ENCODE measurements around the gene SBNO2. TPM values are rescaled to one million over a fixed set of nuclear protein-coding genes. Genes with fewer than 3 reads are reported as not detected.

SBNO2 gene
- total and polyA plus RNA-seq, 2 experiments from 2014 or later: 6.9 to 35.4 TPM

DNA sequence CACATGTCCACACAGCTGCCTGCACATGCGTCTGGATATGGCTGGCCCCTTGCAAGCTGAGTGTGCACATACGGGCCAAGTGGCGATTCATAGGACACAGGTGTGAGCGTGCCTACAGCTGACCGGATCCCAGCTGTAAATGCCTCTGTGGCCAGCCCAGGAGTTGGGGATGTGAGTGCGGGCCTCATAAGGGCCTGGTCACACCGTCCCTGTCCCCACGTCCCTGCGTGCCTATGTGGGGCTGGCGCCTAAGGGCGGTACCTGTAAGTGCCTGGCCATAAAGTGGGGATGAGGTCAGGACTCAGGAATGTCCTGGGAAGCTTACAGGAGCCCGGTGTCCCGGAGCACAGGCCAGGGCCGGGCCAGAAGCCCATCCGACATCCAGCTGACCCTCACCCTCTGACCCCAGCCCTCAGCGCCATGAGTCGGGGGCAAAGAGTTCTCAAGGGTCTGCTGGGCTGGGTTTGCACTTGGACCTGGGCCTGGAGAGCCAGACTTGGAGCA, 108.4 kb downstream of the SBNO2 start:
- TF ChIP-seq ZNF114 (CRISPR knock-in tag; IDR thresholded peaks at IDR 0.05): no peak
- TF ChIP-seq, protein P1, sequence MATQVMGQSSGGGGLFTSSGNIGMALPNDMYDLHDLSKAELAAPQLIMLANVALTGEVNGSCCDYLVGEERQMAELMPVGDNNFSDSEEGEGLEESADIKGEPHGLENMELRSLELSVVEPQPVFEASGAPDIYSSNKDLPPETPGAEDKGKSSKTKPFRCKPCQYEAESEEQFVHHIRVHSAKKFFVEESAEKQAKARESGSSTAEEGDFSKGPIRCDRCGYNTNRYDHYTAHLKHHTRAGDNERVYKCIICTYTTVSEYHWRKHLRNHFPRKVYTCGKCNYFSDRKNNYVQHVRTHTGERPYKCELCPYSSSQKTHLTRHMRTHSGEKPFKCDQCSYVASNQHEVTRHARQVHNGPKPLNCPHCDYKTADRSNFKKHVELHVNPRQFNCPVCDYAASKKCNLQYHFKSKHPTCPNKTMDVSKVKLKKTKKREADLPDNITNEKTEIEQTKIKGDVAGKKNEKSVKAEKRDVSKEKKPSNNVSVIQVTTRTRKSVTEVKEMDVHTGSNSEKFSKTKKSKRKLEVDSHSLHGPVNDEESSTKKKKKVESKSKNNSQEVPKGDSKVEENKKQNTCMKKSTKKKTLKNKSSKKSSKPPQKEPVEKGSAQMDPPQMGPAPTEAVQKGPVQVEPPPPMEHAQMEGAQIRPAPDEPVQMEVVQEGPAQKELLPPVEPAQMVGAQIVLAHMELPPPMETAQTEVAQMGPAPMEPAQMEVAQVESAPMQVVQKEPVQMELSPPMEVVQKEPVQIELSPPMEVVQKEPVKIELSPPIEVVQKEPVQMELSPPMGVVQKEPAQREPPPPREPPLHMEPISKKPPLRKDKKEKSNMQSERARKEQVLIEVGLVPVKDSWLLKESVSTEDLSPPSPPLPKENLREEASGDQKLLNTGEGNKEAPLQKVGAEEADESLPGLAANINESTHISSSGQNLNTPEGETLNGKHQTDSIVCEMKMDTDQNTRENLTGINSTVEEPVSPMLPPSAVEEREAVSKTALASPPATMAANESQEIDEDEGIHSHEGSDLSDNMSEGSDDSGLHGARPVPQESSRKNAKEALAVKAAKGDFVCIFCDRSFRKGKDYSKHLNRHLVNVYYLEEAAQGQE (IDR thresholded peaks at IDR 0.05; ENCODE audit: unreplicated experiment): no peak
- TF ChIP-seq CREB1 (CRISPR knock-in tag; IDR thresholded peaks at IDR 0.05; ENCODE audit: low read depth): no peak
- TF ChIP-seq EZH2 (IDR thresholded peaks at IDR 0.05; ENCODE audit: low read depth, unreplicated experiment): no peak
- TF ChIP-seq, protein P2, sequence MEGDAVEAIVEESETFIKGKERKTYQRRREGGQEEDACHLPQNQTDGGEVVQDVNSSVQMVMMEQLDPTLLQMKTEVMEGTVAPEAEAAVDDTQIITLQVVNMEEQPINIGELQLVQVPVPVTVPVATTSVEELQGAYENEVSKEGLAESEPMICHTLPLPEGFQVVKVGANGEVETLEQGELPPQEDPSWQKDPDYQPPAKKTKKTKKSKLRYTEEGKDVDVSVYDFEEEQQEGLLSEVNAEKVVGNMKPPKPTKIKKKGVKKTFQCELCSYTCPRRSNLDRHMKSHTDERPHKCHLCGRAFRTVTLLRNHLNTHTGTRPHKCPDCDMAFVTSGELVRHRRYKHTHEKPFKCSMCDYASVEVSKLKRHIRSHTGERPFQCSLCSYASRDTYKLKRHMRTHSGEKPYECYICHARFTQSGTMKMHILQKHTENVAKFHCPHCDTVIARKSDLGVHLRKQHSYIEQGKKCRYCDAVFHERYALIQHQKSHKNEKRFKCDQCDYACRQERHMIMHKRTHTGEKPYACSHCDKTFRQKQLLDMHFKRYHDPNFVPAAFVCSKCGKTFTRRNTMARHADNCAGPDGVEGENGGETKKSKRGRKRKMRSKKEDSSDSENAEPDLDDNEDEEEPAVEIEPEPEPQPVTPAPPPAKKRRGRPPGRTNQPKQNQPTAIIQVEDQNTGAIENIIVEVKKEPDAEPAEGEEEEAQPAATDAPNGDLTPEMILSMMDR (conservative IDR thresholded peaks at IDR 0.05; ENCODE audit: low read depth in 2 of 2): no peak
- TF ChIP-seq NANOG (IDR thresholded peaks at IDR 0.05; ENCODE audit: borderline replicate concordance): no peak
- no peak for TF ChIP-seq STAT1 (IDR thresholded peaks at IDR 0.05; ENCODE audit: unreplicated experiment)
- TF ChIP-seq, protein P3, sequence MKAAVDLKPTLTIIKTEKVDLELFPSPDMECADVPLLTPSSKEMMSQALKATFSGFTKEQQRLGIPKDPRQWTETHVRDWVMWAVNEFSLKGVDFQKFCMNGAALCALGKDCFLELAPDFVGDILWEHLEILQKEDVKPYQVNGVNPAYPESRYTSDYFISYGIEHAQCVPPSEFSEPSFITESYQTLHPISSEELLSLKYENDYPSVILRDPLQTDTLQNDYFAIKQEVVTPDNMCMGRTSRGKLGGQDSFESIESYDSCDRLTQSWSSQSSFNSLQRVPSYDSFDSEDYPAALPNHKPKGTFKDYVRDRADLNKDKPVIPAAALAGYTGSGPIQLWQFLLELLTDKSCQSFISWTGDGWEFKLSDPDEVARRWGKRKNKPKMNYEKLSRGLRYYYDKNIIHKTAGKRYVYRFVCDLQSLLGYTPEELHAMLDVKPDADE (IDR thresholded peaks at IDR 0.05): no peak
- no peak for TF ChIP-seq ZNF331 (CRISPR knock-in tag; IDR thresholded peaks at IDR 0.05; ENCODE audit: low read depth)
- TF ChIP-seq JUNB (IDR thresholded peaks at IDR 0.05; ENCODE audit: unreplicated experiment): no peak
- no peak for TF ChIP-seq EZH2phosphoT487 (IDR thresholded peaks at IDR 0.05; ENCODE audit: unreplicated experiment)
- TF ChIP-seq, protein P4, sequence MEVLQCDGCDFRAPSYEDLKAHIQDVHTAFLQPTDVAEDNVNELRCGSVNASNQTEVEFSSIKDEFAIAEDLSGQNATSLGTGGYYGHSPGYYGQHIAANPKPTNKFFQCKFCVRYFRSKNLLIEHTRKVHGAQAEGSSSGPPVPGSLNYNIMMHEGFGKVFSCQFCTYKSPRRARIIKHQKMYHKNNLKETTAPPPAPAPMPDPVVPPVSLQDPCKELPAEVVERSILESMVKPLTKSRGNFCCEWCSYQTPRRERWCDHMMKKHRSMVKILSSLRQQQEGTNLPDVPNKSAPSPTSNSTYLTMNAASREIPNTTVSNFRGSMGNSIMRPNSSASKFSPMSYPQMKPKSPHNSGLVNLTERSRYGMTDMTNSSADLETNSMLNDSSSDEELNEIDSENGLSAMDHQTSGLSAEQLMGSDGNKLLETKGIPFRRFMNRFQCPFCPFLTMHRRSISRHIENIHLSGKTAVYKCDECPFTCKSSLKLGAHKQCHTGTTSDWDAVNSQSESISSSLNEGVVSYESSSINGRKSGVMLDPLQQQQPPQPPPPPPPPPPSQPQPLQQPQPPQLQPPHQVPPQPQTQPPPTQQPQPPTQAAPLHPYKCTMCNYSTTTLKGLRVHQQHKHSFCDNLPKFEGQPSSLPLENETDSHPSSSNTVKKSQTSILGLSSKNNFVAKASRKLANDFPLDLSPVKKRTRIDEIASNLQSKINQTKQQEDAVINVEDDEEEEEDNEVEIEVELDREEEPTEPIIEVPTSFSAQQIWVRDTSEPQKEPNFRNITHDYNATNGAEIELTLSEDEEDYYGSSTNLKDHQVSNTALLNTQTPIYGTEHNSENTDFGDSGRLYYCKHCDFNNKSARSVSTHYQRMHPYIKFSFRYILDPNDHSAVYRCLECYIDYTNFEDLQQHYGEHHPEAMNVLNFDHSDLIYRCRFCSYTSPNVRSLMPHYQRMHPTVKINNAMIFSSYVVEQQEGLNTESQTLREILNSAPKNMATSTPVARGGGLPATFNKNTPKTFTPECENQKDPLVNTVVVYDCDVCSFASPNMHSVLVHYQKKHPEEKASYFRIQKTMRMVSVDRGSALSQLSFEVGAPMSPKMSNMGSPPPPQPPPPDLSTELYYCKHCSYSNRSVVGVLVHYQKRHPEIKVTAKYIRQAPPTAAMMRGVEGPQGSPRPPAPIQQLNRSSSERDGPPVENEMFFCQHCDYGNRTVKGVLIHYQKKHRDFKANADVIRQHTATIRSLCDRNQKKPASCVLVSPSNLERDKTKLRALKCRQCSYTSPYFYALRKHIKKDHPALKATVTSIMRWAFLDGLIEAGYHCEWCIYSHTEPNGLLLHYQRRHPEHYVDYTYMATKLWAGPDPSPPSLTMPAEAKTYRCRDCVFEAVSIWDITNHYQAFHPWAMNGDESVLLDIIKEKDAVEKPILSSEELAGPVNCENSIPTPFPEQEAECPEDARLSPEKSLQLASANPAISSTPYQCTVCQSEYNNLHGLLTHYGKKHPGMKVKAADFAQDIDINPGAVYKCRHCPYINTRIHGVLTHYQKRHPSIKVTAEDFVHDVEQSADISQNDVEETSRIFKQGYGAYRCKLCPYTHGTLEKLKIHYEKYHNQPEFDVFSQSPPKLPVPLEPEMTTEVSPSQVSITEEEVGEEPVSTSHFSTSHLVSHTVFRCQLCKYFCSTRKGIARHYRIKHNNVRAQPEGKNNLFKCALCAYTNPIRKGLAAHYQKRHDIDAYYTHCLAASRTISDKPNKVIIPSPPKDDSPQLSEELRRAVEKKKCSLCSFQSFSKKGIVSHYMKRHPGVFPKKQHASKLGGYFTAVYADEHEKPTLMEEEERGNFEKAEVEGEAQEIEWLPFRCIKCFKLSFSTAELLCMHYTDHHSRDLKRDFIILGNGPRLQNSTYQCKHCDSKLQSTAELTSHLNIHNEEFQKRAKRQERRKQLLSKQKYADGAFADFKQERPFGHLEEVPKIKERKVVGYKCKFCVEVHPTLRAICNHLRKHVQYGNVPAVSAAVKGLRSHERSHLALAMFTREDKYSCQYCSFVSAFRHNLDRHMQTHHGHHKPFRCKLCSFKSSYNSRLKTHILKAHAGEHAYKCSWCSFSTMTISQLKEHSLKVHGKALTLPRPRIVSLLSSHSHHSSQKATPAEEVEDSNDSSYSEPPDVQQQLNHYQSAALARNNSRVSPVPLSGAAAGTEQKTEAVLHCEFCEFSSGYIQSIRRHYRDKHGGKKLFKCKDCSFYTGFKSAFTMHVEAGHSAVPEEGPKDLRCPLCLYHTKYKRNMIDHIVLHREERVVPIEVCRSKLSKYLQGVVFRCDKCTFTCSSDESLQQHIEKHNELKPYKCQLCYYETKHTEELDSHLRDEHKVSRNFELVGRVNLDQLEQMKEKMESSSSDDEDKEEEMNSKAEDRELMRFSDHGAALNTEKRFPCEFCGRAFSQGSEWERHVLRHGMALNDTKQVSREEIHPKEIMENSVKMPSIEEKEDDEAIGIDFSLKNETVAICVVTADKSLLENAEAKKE (CRISPR knock-in tag; IDR thresholded peaks at IDR 0.05): no peak
- Histone ChIP-seq H3K4me2 (peak overlapping the region; percentile 85), H3F3A (replicated peaks; ENCODE audit: low read depth) (peaks cover 18% of the 10 kb centered on the region), H3K27ac (ENCODE audit: low read depth) (no peak overlapping the region), H3K36me3 (ENCODE audit: insufficient read depth) (no peaks in the 10 kb centered on the region), H3K9me2 (ENCODE audit: insufficient read depth) (no peaks in the 10 kb centered on the region), H4K20me1 (replicated peaks; ENCODE audit: insufficient read depth) (no peaks in the 10 kb centered on the region), H3K4me1 (ENCODE audit: insufficient read depth) (peaks cover 8% of the 10 kb centered on the region; the same call in 1 of the 2 replicates), H3K27me3 (ENCODE audit: insufficient read depth) (peaks cover 14% of the 10 kb centered on the region), H3K4me3 (peak overlapping the region; percentile 60), H2AFZ (no peak overlapping the region), H3K79me2 (replicated peaks; ENCODE audit: insufficient read depth) (no peaks in the 10 kb centered on the region)
- peak; percentile 4 for ATAC-seq
- Mint-ChIP-seq H3K4me1 (peaks cover 21% of the 10 kb centered on the region), H3K27me3 (ENCODE audit: insufficient read depth, low read depth, poor library complexity) (peaks cover 24% of the 10 kb centered on the region), H3K36me3 (ENCODE audit: low read depth) (no peaks in the 10 kb centered on the region), H3K27ac (no peak overlapping the region), H3K4me3 (peak overlapping the region; percentile 66; the same call in 1 of the 3 replicates), H3K9me3 (peaks cover 7% of the 10 kb centered on the region; the same call in 2 of the 3 replicates)
- peak; percentile 53 for DNase-seq (ENCODE audit: low spot score)

Measured in GM23338 (cell line).